ENCODE results near the gene BACE2. TPM values are rescaled to one million over a fixed set of nuclear protein-coding genes. Genes with fewer than 3 reads are reported as not detected.

The BACE2 gene
- total RNA-seq, 1 donor: 85.8 TPM

- no peak overlapping the region for H3K4me3 ChIP-seq (ENCODE audit: insufficient read depth, low read length)
- H3K79me2 ChIP-seq (ENCODE audit: insufficient read depth, low read length): no peaks in the 10 kb centered on the region
- no peaks in the 10 kb centered on the region for H3K4me1 ChIP-seq (ENCODE audit: insufficient read depth, low read length)
- no peak overlapping the region for H2AFZ ChIP-seq (ENCODE audit: low read length)
- no peaks in the 10 kb centered on the region for H4K20me1 ChIP-seq (ENCODE audit: insufficient read depth, low read length)
- no peaks in the 10 kb centered on the region for H3K9me3 ChIP-seq (ENCODE audit: low read depth, low read length)
- no peak overlapping the region for H3K4me2 ChIP-seq (ENCODE audit: insufficient read depth, low read length)
- no peaks in the 10 kb centered on the region for H3K27me3 ChIP-seq (ENCODE audit: insufficient read depth, low read length)
- no peak for TF ChIP-seq CTCF (IDR thresholded peaks at IDR 0.05; ENCODE audit: extremely low read depth, low read depth, low read length)
- H3K36me3 ChIP-seq (ENCODE audit: insufficient read depth, low read length): no peaks in the 10 kb centered on the region
- H3K27ac ChIP-seq (ENCODE audit: low read depth, low read length): no peak overlapping the region
- DNase-seq (ENCODE audit: insufficient read length, low spot score, missing footprints): no peak
Observed at GRCh38 chr21:41328660-41329607, 161.0 kb downstream of the BACE2 start.

Small RNA genes lying within 50 kb of the gene (small RNA-seq; reads per million reads assigned to genes)
- not detected for gene MIR3197

Other genes with a start within 250 kb of the BACE2 start
- gene FAM3B, start 148.6 kb downstream of the BACE2 start, total RNA-seq: not detected in 2 replicates
- gene MX2, start 193.9 kb downstream of the BACE2 start, total RNA-seq: 12.4 and 14.5 TPM in 2 replicates